ENCODE data around the gene OSBPL7. TPM values are rescaled to one million over a fixed set of nuclear protein-coding genes. Genes with fewer than 3 reads are reported as not detected.

OSBPL7 gene
- total RNA-seq, 4 donors from 2014 or later: 2.6 to 13.9 (median 4.6) TPM

- no peak for ATAC-seq (ENCODE audit: low FRiP score)
- no peak for DNase-seq (ENCODE audit: low spot score)
- TF ChIP-seq CTCF (IDR thresholded peaks at IDR 0.05): no peak
Measured at GRCh38 chr17:47847341-47848197, 26.0 kb upstream of the OSBPL7 start.

- no peak for DNase-seq (ENCODE audit: low spot score)
- TF ChIP-seq CTCF (IDR thresholded peaks at IDR 0.05): no peak
- no peak for ATAC-seq (ENCODE audit: low FRiP score)
Measured at GRCh38 chr17:47846716-47847340, 25.2 kb upstream of the OSBPL7 start.

- ATAC-seq (ENCODE audit: low FRiP score) (no peak), DNase-seq (ENCODE audit: low spot score) (no peak)
- TF ChIP-seq CTCF (IDR thresholded peaks at IDR 0.05): no peak
Measured at GRCh38 chr17:47845716-47846075, 24.1 kb upstream of the OSBPL7 start.

GRCh38 chr17:47844814-47845715 lies 23.5 kb upstream of the OSBPL7 start:
- ATAC-seq (ENCODE audit: low FRiP score): no peak
- no peak for DNase-seq (ENCODE audit: low spot score)
- TF ChIP-seq CTCF (IDR thresholded peaks at IDR 0.05): no peak

- no peak for TF ChIP-seq CTCF (IDR thresholded peaks at IDR 0.05)
- ATAC-seq (ENCODE audit: low FRiP score) (no peak), DNase-seq (ENCODE audit: low spot score) (no peak)
Measured at GRCh38 chr17:47844227-47844626, 22.6 kb upstream of the OSBPL7 start.

- no peak for TF ChIP-seq CTCF (IDR thresholded peaks at IDR 0.05)
Measured at GRCh38 chr17:47843391-47843730, 21.8 kb upstream of the OSBPL7 start.

More at GRCh38 chr17:47843391-47843730, 21.8 kb upstream of the OSBPL7 start:
- DNase-seq (ENCODE audit: low spot score): no peak
- no peak for ATAC-seq (ENCODE audit: low FRiP score)

All from omental fat pad (tissue), 4 donors.